H1 (cell line): Measurements from ENCODE around the gene UEVLD. TPM values are rescaled to one million over a fixed set of nuclear protein-coding genes. Genes with fewer than 3 reads are reported as not detected.

ENCODE experiments used
- CTCF ChIA-PET: fragments of 300-600 bp; sonication (Branson Sonifier 250); formaldehyde crosslinking; loops from one replicate; lab custom pipeline; 2021; ENCODE audit not compliant: partially characterized antibody; lab: Charles Lee
- POLR2A ChIA-PET: fragments of 300-600 bp; sonication (Branson Sonifier 250); formaldehyde crosslinking; loops from one replicate; lab custom pipeline; 2021; ENCODE audit warnings: inconsistent platforms; ENCODE audit not compliant: partially characterized antibody; lab: Charles Lee
- DNase-seq, 2 experiments: peaks; one replicate each; pipeline versions ENCODE4 v3.0.0 to v3.0.0-alpha.2; 2010 to 2022; ENCODE audit warnings: low spot score in 2 of 2, low read depth in 1 of 2, mixed read lengths in 1 of 2
- FAIRE-seq: peaks from 2 replicates; lab custom pipeline; 2011; peaks lifted over from hg19 to GRCh38; lab: Jason Lieb, UNC
- H2AFZ ChIP-seq: 2 replicates; pipeline ENCODE4 v1.8.1; 2012; ENCODE audit warnings: low read length, inconsistent platforms
- H2AK5ac ChIP-seq: 2 replicates; pipeline ENCODE4 v1.6.1; 2013; ENCODE audit warnings: low read depth, low read length
- H2BK120ac ChIP-seq: replicated peaks from 2 replicates; pipeline ENCODE3; 2013; ENCODE audit warnings: low read depth, low read length, inconsistent platforms
- H2BK12ac ChIP-seq: 2 replicates; pipeline ENCODE4 v1.6.1; 2013; ENCODE audit warnings: low read depth, low read length
- H2BK15ac ChIP-seq: 2 replicates; pipeline ENCODE4 v1.6.1; 2013; ENCODE audit warnings: low read length
- H2BK20ac ChIP-seq: 2 replicates; pipeline ENCODE4 v1.6.1; 2013; ENCODE audit warnings: low read length
- H2BK5ac ChIP-seq: 2 replicates; pipeline ENCODE4 v1.6.1; 2013; ENCODE audit warnings: low read depth, low read length
- H3K14ac ChIP-seq: 2 replicates; pipeline ENCODE4 v1.6.1; 2013; ENCODE audit warnings: inconsistent platforms; ENCODE audit not compliant: insufficient read length
- H3K18ac ChIP-seq: 2 replicates; pipeline ENCODE4 v1.6.1; 2013; ENCODE audit warnings: low read length; ENCODE audit errors: extremely low read depth
- H3K23ac ChIP-seq: 2 replicates; pipeline ENCODE4 v1.6.1; 2013; ENCODE audit warnings: inconsistent platforms; ENCODE audit not compliant: insufficient read length
- H3K23me2 ChIP-seq: 2 replicates; pipeline ENCODE4 v1.6.1; 2013; ENCODE audit warnings: low read depth, low read length
- H3K27ac ChIP-seq: 2 replicates; pipeline ENCODE4 v1.6.1; 2011; ENCODE audit warnings: low read depth, low read length, inconsistent platforms
- H3K27me3 ChIP-seq, 4 experiments: replicated peaks in 1 of 4; 1 replicate in 1 of 4; 2 replicates in 3 of 4; pipeline versions ENCODE4 v1.6.1 to v1.8.1; 2011 to 2013; ENCODE audit warnings: low read length in 3 of 4, mild to moderate bottlenecking in 3 of 4, inconsistent platforms in 2 of 4, mixed read lengths in 2 of 4, moderate library complexity in 1 of 4; ENCODE audit not compliant: control insufficient read depth in 3 of 4, insufficient read depth in 3 of 4; ENCODE audit errors: extremely low read depth in 1 of 4
- H3K36me3 ChIP-seq, 4 experiments: 2 replicates each; pipeline versions ENCODE4 v1.6.1 to v1.8.1; 2011 to 2013; ENCODE audit warnings: mild to moderate bottlenecking in 4 of 4, low read length in 3 of 4, moderate library complexity in 2 of 4, control low read depth in 1 of 4, inconsistent platforms in 1 of 4; ENCODE audit not compliant: insufficient read depth in 4 of 4, control insufficient read depth in 2 of 4
- H3K4ac ChIP-seq: replicated peaks from 2 replicates; pipeline ENCODE3; 2013; ENCODE audit warnings: low read length, low read depth, mixed read lengths, inconsistent platforms; ENCODE audit not compliant: insufficient read length
- H3K4me1 ChIP-seq, 4 experiments: replicated peaks in 1 of 4; 1 replicate in 1 of 4; 2 replicates in 3 of 4; pipeline versions ENCODE4 v1.6.1 to v1.8.1; 2011 to 2013; ENCODE audit warnings: low read length in 3 of 4, inconsistent platforms in 2 of 4, mixed read lengths in 1 of 4; ENCODE audit not compliant: insufficient read depth in 4 of 4, control insufficient read depth in 3 of 4
- H3K4me2 ChIP-seq, 2 experiments: 2 replicates each; pipeline versions ENCODE4 v1.6.1 to v1.8.1; 2011 to 2013; ENCODE audit warnings: low read depth in 2 of 2, low read length in 2 of 2, control low read depth in 1 of 2, inconsistent platforms in 1 of 2, mild to moderate bottlenecking in 1 of 2; ENCODE audit not compliant: insufficient read depth in 1 of 2
- H3K4me3 ChIP-seq, 4 experiments: fragments of 200-600, 300-600 bp in 1 of 4; sonication (generic), shearing (Covaris generic), sonication (Bioruptor Twin) in 1 of 4; 2 replicates each; pipeline versions ENCODE4 v1.5.1 to v1.8.1; 2011 to 2016; ENCODE audit warnings: low read length in 4 of 4, low read depth in 3 of 4, control low read depth in 2 of 4, inconsistent platforms in 2 of 4, mild to moderate bottlenecking in 2 of 4, mixed read lengths in 1 of 4, moderate library complexity in 1 of 4; ENCODE audit not compliant: insufficient read depth in 2 of 4; ENCODE audit errors: extremely low read depth in 1 of 4
- H3K56ac ChIP-seq: replicated peaks from 2 replicates; pipeline ENCODE3; 2013; ENCODE audit warnings: low read depth, mild to moderate bottlenecking, mixed read lengths, low read length, inconsistent platforms; ENCODE audit not compliant: insufficient read length
- H3K79me1 ChIP-seq: 2 replicates; pipeline ENCODE4 v1.6.1; 2013; ENCODE audit warnings: low read depth, low read length, control low read depth
- H3K79me2 ChIP-seq, 2 experiments: 2 replicates each; pipeline versions ENCODE4 v1.6.1 to v1.8.1; 2012 to 2013; ENCODE audit warnings: low read length in 2 of 2, mild to moderate bottlenecking in 2 of 2, inconsistent platforms in 1 of 2; ENCODE audit not compliant: insufficient read depth in 2 of 2, control insufficient read depth in 1 of 2
- H3K9ac ChIP-seq, 4 experiments: replicated peaks in 1 of 4; 1 replicate in 1 of 4; 2 replicates in 3 of 4; pipeline versions ENCODE4 v1.6.1 to v1.8.1; 2011 to 2013; ENCODE audit warnings: low read depth in 3 of 4, low read length in 3 of 4, control low read depth in 2 of 4, mild to moderate bottlenecking in 2 of 4, moderate library complexity in 2 of 4, inconsistent platforms in 1 of 4; ENCODE audit errors: extremely low read depth in 1 of 4
- H3K9me3 ChIP-seq, 2 experiments: 2 replicates each; pipeline versions ENCODE4 v1.6.1 to v1.8.1; 2012 to 2013; ENCODE audit warnings: mild to moderate bottlenecking in 2 of 2, moderate library complexity in 2 of 2, control low read depth in 1 of 2, inconsistent platforms in 1 of 2, low read depth in 1 of 2, low read length in 1 of 2, mixed read lengths in 1 of 2; ENCODE audit not compliant: insufficient read depth in 2 of 2
- H4K20me1 ChIP-seq, 2 experiments: replicated peaks in 1 of 2; 2 replicates each; pipeline versions ENCODE3 to v1.8.1; 2011 to 2013; ENCODE audit warnings: inconsistent platforms in 2 of 2, low read length in 2 of 2, mild to moderate bottlenecking in 1 of 2; ENCODE audit not compliant: insufficient read depth in 2 of 2, control insufficient read depth in 1 of 2
- H4K5ac ChIP-seq: 2 replicates; pipeline ENCODE4 v1.6.1; 2013; ENCODE audit warnings: low read length, low read depth, mixed read lengths, inconsistent platforms; ENCODE audit not compliant: insufficient read length
- H4K8ac ChIP-seq: 2 replicates; pipeline ENCODE4 v1.8.0; 2013; ENCODE audit warnings: mild to moderate bottlenecking, moderate library complexity, low read length, inconsistent platforms; ENCODE audit not compliant: insufficient read depth; ENCODE audit errors: extremely low read depth
- H4K91ac ChIP-seq: replicated peaks from 2 replicates; pipeline ENCODE3; 2013; ENCODE audit warnings: low read length, mixed read lengths, inconsistent platforms; ENCODE audit not compliant: insufficient read length
- ASH2L ChIP-seq: fragments of 200-600, 300-600 bp; sonication (generic); IDR thresholded peaks from one replicate; pipeline ENCODE4 v1.7.1; 2017; ENCODE audit warnings: low read length
- BCL11A ChIP-seq, 2 experiments: IDR thresholded peaks; one replicate each; pipeline ENCODE4 v1.6.1; 2011; ENCODE audit warnings: low read depth in 2 of 2, low read length in 2 of 2, mild to moderate bottlenecking in 2 of 2
- CBX5 ChIP-seq: fragments of 300-800, 300-1000 bp; sonication (generic); IDR thresholded peaks from 2 replicates; pipeline ENCODE4 v1.7.1; 2016; ENCODE audit warnings: antibody characterized with exemption, low read length, low read depth
- CREB1 ChIP-seq: IDR thresholded peaks from 2 replicates; pipeline ENCODE4 v1.6.1; 2012; ENCODE audit warnings: inconsistent platforms
- CTBP2 ChIP-seq: IDR thresholded peaks from 2 replicates; pipeline ENCODE4 v1.7.0; 2011; ENCODE audit warnings: borderline replicate concordance, mild to moderate bottlenecking, moderate library complexity, mixed read lengths, low read length; ENCODE audit not compliant: insufficient read depth, insufficient read length
- CTCF ChIP-seq, 3 experiments: IDR thresholded peaks; 1 replicate in 2 of 3; 2 replicates in 1 of 3; pipeline versions ENCODE4 v1.5.1 to v1.6.1; 2011; ENCODE audit warnings: low read length in 3 of 3, mild to moderate bottlenecking in 3 of 3, inconsistent platforms in 2 of 3, low read depth in 1 of 3, moderate library complexity in 1 of 3; ENCODE audit not compliant: insufficient read depth in 1 of 3; ENCODE audit errors: control extremely low read depth in 1 of 3
- FOSL1 ChIP-seq: IDR thresholded peaks from 2 replicates; pipeline ENCODE4 v1.6.1; 2011; ENCODE audit warnings: mild to moderate bottlenecking, low read depth, low read length, moderate library complexity; ENCODE audit not compliant: insufficient read depth
- JUND ChIP-seq: IDR thresholded peaks from 2 replicates; pipeline ENCODE4 v1.6.1; 2011; ENCODE audit warnings: mild to moderate bottlenecking, improper control_type of control experiment, low read length
- RBBP5 ChIP-seq: IDR thresholded peaks from 2 replicates; pipeline ENCODE4 v1.7.1; 2012; ENCODE audit warnings: low read depth, mild to moderate bottlenecking, inconsistent platforms, low read length, moderate library complexity, borderline replicate concordance
- RXRA ChIP-seq: IDR thresholded peaks from 2 replicates; pipeline ENCODE4 v1.6.1; 2011; ENCODE audit warnings: low read depth, mild to moderate bottlenecking, low read length, moderate library complexity; ENCODE audit not compliant: insufficient read depth
- YY1 ChIP-seq: IDR thresholded peaks from 2 replicates; pipeline ENCODE4 v1.6.1; 2011; ENCODE audit warnings: low read depth, mild to moderate bottlenecking, low read length
- WGBS, 2 experiments: shearing (Covaris generic) in 1 of 2; methylation state at CpG; one replicate each; pipeline versions ENCODE4 v1.1.6 to v1.1.7; 2013 to 2015; ENCODE audit warnings: low lambda C conversion rate in 2 of 2, mixed read lengths in 2 of 2, inconsistent platforms in 1 of 2, low coverage in 1 of 2, missing lambda C conversion rate in 1 of 2; ENCODE audit not compliant: insufficient replicate concordance in 2 of 2, insufficient coverage in 1 of 2, insufficient read length in 1 of 2; ENCODE audit errors: extremely low coverage in 1 of 2, missing lambda C conversion rate in 1 of 2; 5-methylcytosine and 5-hydroxymethylcytosine counted together
- polyA plus RNA-seq, 7 experiments: library from polyadenylated mRNA; depleted of rRNA in 3 of 7; stranded (reverse) in 5 of 7; unstranded in 2 of 7; fragments of >200 nt in 5 of 7; fragments of 200-250 nt in 2 of 7; gene quantifications; 1 replicate in 5 of 7; 2 replicates in 1 of 7; 4 replicates in 1 of 7; pipeline versions ENCODE4 v1.2.1 to v1.2.3, GENCODE V29; 2011 to 2013; ENCODE audit warnings: missing spikeins in 2 of 7, mixed read lengths in 2 of 7
- total RNA-seq: library from RNA; stranded (reverse); fragmentation: NEBNext Ultra II Directional; extraction: Animal tissue kit (Norgen Biotek cat#: 25700); gene quantifications from 2 replicates; pipeline ENCODE4 v1.2.1, GENCODE V29; 2021

Gene UEVLD
- total and polyA plus RNA-seq, 2 of the 8 experiments (the other 6 are each of a cell fraction or from before 2014, with no cell fraction given): 4.1 to 7.3 TPM

- peaks cover 0 to 3% (median 0%) of the 10 kb centered on the region in 4 experiments; a peak in 2 of 7 replicates for H3K4me1 ChIP-seq
- H3K18ac ChIP-seq: no peak overlapping the region
- H3K23ac ChIP-seq: no peak overlapping the region
- POLR2A ChIA-PET: no interaction called here
- peaks cover 2% of the 10 kb centered on the region; the same call in 1 of the 2 replicates for H3K23me2 ChIP-seq
- no peak overlapping the region for H2BK20ac ChIP-seq
- TF ChIP-seq CREB1 (no peak), RBBP5 (no peak), CTBP2 (no peak), JUND (no peak), ASH2L (no peak), YY1 (no peak), RXRA (no peak), CTCF (IDR thresholded peaks at IDR 0.05; ENCODE audit: control extremely low read depth in 1 of 3, insufficient read depth in 1 of 3, low read depth in 1 of 3, low read length in 3 of 3) (no peak), BCL11A (IDR thresholded peaks at IDR 0.05; ENCODE audit: low read depth in 2 of 2, low read length in 2 of 2) (no peak), FOSL1 (no peak), CBX5 (no peak)
- TF ChIP-seq, all 59 proteins: peak for 0
- Histone ChIP-seq H3K14ac (no peak overlapping the region), H2AK5ac (no peak overlapping the region), H3K9ac (no peak overlapping the region), H3K79me1 (peaks cover 3% of the 10 kb centered on the region; the same call in 1 of the 2 replicates), H3K36me3 (peaks cover 0 to 3% (median 0%) of the 10 kb centered on the region in 4 experiments; a peak in 1 of 8 replicates), H3K56ac (no peak overlapping the region), H3K4me2 (no peak overlapping the region), H3K27ac (no peak overlapping the region), H3K4ac (no peak overlapping the region), H3K9me3 (no peaks in the 10 kb centered on the region), H2BK15ac (no peak overlapping the region), H4K91ac (no peak overlapping the region), H4K5ac (no peak overlapping the region), H3K4me3 (no peak overlapping the region), H3K27me3 (no peaks in the 10 kb centered on the region), H2AFZ (no peak overlapping the region), H3K79me2 (peaks cover 0 to 67% of the 10 kb centered on the region in 2 experiments; a peak in 2 of 4 replicates), H2BK5ac (no peak overlapping the region), H2BK12ac (no peak overlapping the region), H4K8ac (no peak overlapping the region), H2BK120ac (no peak overlapping the region), H4K20me1 (peaks cover 0 to 4% of the 10 kb centered on the region in 2 experiments)
- WGBS, 2 experiments: 82% methylated on average over 1 of the region's 1 CpG; no CpG with 5 or more reads in 1 of the 2 experiments
- CTCF ChIA-PET: interaction anchor here (2.5 kb wide), 1 partner anchor 16 kb away, joined by 10 read pairs; no protein-coding TSS in a partner anchor
- no peak for FAIRE-seq
- no peak for DNase-seq
These were observed 64.3 kb downstream of the UEVLD start for GRCh38 chr11:18524248-18524647.
